NCI-H748 (cell line): Measurements from ENCODE around the gene ZNF865.

Experiments used
- DNase-seq: peaks from one replicate; lab custom pipeline; 2025; ENCODE audit not compliant: unreplicated experiment; lab: John Stamatoyannopoulos, UW

ZNF865 gene

GRCh38 chr19:55605207-55605636 is 225 bp upstream of the ZNF865 start:
- DNase-seq = peak; percentile 99

DNA sequence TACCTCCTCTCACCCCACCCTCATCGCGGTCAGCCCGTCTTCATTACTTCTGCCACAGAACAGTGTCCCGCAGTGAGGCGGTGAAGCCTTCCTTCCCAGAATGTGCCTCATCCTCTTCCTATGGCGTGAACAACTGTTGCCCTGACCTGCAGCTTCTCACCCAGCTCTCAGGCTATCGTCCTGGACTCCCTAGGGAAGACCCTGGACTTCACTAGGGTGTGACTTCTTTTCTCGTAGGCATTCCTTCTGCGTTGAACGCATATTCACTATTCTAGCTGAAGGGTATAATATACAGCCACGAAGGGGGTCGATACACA is 982 bp downstream of the ZNF865 start:
- no peak for DNase-seq

- no peak for DNase-seq
Observed at GRCh38 chr19:55606817-55607216, 1.4 kb downstream of the ZNF865 start.

- DNase-seq = no peak
Observed at GRCh38 chr19:55609326-55609725, 3.9 kb downstream of the ZNF865 start.

DNA sequence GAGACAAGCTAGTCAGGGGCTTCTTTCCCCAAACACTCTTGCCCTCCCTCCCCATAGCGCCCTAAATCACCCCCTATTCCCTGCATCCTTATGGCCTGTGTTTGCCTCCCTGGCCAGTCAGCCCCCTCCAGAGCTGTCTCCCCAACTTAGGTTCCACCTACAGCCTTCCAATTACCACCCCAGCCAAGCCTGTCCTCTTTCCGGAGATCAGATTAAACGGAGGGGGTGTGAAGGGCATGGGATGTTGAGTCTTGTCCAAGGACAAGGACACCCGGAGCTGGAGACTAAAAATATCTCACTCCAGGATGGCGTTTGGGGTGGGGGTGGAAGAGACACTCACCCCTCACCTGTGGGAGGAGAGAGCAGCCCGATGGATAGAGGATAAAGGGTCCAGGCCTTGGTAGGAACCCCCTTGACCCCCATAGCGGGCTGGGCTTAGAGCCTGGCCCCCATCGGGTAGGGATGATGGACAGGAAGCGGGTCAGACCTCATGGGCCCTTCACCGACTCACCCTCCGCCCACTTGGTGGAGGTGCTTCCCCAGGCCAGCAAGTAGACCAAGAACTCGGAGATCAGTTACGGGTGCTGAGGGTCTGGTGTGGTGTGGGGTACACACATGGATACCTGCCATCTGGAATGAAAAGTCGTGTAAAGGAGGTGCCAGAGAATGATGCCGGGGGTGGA is 6.0 kb downstream of the ZNF865 start:
- no peak for DNase-seq

GRCh38 chr19:55611983-55612645 is 6.7 kb downstream of the ZNF865 start:
- no peak for DNase-seq

GRCh38 chr19:55613396-55613795 is 7.9 kb downstream of the ZNF865 start:
- no peak for DNase-seq

GRCh38 chr19:55613930-55614710 is 8.7 kb downstream of the ZNF865 start:
- no peak for DNase-seq

DNA sequence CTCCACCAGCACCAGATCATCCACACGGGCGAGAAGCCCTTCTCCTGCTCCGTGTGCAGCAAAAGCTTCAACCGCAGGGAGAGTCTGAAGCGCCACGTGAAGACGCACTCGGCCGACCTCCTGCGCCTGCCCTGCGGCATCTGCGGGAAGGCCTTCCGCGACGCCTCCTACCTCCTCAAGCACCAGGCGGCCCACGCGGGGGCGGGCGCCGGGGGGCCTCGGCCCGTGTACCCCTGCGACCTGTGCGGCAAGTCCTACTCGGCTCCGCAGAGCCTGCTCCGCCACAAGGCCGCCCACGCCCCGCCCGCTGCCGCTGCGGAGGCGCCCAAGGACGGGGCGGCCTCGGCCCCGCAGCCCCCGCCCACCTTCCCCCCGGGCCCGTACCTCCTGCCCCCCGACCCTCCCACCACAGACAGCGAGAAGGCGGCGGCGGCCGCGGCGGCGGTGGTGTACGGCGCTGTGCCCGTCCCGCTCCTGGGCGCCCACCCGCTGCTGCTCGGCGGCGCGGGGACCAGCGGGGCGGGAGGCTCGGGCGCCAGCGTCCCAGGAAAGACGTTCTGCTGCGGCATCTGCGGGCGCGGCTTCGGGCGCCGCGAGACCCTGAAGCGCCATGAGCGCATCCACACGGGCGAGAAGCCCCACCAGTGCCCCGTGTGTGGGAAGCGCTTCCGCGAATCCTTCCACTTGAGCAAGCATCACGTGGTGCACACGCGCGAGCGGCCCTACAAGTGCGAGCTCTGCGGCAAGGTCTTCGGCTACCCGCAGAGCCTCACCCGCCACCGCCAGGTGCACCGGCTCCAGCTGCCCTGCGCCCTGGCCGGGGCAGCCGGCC is 9.5 kb downstream of the ZNF865 start:
- DNase-seq = no peak

DNA sequence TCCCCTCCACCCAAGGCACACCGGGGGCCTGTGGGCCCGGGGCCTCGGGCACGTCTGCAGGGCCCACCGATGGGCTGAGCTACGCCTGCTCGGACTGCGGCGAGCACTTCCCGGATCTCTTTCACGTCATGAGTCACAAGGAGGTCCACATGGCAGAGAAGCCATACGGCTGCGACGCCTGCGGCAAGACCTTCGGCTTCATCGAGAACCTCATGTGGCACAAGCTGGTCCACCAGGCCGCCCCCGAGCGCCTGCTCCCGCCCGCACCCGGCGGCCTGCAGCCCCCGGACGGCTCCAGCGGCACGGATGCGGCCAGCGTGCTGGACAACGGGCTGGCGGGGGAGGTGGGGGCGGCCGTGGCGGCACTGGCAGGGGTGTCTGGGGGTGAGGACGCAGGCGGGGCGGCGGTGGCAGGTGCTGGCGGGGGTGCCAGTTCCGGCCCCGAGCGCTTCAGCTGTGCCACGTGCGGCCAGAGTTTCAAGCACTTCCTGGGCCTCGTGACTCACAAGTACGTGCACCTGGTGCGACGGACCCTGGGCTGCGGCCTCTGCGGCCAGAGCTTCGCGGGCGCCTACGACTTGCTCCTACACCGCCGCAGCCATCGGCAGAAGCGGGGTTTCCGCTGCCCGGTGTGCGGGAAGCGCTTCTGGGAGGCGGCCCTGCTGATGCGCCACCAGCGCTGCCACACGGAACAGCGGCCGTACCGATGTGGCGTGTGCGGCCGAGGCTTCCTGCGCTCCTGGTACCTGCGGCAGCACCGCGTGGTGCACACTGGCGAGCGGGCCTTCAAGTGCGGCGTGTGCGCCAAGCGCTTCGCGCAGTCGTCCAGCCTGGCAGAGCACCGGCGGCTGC is 10.3 kb downstream of the ZNF865 start:
- no peak for DNase-seq

DNA sequence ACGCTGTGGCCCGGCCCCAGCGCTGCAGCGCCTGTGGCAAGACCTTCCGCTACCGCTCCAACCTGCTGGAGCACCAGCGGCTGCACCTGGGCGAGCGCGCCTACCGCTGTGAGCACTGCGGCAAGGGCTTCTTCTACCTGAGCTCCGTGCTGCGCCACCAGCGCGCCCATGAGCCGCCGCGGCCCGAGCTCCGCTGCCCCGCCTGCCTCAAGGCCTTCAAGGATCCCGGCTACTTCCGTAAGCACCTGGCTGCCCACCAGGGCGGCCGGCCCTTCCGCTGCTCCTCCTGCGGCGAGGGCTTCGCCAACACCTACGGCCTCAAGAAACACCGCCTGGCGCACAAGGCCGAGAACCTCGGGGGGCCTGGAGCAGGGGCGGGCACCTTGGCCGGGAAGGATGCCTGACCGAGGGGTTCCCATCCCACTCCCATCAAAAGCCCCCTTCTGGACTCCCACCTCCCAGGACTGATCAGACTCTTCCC is 11.0 kb downstream of the ZNF865 start:
- DNase-seq = no peak

DNA sequence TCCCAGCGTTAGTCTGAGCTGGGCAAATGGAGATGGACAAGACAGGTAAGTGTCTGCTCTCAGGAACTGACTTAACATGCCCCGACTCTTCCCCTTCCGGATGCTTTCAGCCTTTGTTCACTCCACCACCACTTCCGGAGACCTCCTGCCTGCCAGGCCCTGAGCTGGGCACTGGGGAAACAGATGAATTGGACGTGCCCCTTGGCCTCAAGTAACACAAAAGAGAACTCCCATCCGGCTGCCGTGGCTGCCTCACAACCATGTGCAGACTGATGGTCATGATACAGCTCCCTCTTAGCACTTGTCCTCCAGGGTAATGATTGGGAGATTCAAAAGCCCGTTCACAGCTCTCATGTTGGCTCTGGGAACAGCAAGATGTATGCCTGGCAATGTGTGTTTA is 12.0 kb downstream of the ZNF865 start:
- DNase-seq = no peak

- no peak for DNase-seq
Observed at GRCh38 chr19:55618426-55618825, 13.0 kb downstream of the ZNF865 start.

- DNase-seq = no peak
Observed at GRCh38 chr19:55619286-55619685, 13.8 kb downstream of the ZNF865 start.

DNA sequence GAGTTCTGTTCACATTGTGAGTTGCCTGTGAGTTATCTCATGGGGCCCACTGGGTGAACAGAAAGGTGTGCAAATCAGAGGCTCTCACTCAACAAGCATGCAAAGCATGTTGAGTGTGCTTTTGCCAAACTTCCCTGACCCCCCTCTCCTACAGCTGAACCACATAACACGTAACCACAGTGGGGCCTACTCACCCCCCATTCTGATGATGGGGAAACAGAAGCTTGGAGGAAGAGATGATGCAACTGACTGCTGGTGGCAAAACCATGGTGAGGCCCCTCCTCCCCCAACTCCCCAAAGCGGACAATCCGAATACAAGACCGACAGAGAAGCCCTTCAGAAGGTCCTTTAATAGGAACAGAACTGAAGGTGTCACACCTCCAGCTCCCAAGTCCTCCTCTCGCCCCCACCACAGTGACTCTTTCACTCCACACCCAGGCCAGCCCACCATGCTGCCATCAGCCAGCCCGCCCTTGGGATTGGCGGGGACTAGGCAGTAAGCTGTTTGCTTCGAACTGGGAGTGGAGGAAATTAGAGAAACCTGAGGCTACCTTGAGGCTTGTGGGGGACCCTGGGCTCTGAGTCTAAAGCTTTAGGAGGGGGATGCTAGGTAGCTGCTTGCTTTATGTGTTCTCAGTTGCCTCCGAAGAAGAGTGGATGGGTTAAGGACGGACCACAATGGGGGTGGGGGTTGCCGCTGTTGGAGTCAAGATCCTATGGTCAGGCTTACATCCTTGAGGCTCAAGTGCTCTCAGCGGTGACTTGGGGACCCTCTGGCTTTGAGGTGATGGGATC is 15.2 kb downstream of the ZNF865 start:
- DNase-seq = no peak

- no peak for DNase-seq
Observed at GRCh38 chr19:55621205-55621672, 15.8 kb downstream of the ZNF865 start.

DNA sequence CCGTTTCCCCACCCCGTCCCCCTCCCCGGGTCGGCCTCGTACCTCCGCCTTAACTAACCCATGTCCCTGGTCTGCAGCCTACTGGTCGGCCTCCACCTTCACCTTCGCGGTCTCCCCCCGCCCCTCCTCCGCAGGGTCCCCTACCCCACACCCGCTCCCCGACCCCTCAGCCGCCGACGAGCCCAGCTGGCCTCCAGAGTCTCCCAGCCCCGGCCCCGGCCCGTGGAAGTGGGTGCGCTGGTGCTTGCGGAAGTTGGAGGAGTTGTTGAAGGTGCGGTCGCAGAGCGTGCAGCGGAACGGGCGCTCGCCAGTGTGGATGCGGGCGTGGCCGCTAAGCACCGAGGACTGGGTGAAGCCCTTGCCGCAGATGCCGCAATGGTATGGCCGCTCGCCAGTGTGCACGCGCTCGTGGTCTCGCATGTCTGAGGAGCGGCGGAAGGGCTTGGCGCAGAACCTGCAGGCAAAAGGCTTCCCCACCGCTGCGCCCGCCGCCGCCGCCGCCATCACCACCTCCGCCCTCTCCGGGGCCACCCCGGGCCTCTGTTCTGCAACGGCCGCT is 16.3 kb downstream of the ZNF865 start:
- DNase-seq = no peak

DNA sequence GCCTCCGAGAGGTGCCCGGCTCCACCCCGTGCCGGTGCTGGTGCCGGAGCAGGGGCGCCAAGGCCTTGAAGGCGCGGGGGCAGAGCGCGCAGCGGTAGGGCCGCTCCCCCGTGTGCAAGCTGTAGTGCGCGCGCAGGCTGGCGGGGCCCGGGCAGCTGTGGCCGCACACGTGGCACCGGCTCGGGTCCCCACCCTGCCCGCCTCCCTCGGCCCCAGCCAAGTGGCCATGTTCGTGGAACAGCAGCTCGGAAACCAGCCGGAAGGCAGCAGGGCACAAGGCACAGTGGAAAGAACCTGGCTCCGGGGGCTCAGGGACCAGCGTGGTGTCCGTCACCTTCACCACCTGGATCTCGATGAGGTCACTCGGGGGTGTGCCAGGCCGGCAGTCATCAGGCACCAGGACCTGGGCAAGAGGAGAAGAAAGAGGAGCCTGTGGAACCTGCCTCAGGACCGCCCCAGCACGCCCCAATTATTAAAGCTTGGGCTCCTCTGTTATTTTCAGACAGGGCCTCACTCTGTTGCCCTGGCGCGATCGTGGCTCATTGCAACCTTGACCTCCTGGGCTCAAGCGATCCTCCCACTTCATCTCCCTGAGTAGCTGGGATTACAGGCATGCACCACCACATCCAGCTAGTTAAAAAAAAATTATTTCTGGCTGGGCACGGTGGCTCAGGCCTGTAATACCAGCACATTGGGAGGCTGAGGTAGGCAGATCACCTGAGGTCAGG is 17.0 kb downstream of the ZNF865 start:
- DNase-seq = no peak
